Measurements from ENCODE around the gene VDAC2. TPM values are rescaled to one million over a fixed set of nuclear protein-coding genes. Genes with fewer than 3 reads are reported as not detected.

VDAC2 gene
- total and polyA plus RNA-seq, 2 experiments from 2014 or later: 242 to 311 TPM

GRCh38 chr10:75195035-75195763 lies 15.4 kb upstream of the VDAC2 start:
- Mint-ChIP-seq H3K9me3 (no peaks in the 10 kb centered on the region), H3K27me3 (ENCODE audit: insufficient read depth, low read depth, poor library complexity) (no peaks in the 10 kb centered on the region), H3K4me3 (no peak overlapping the region), H3K36me3 (ENCODE audit: low read depth) (no peaks in the 10 kb centered on the region), H3K4me1 (peaks cover 3% of the 10 kb centered on the region; the same call in 1 of the 3 replicates), H3K27ac (no peak overlapping the region)
- Histone ChIP-seq H4K20me1 (replicated peaks; ENCODE audit: insufficient read depth) (no peaks in the 10 kb centered on the region), H3K36me3 (ENCODE audit: insufficient read depth) (no peaks in the 10 kb centered on the region), H3K27ac (ENCODE audit: low read depth) (no peak overlapping the region), H2AFZ (no peak overlapping the region), H3K27me3 (ENCODE audit: insufficient read depth) (no peaks in the 10 kb centered on the region), H3K4me1 (ENCODE audit: insufficient read depth) (no peaks in the 10 kb centered on the region), H3K79me2 (replicated peaks; ENCODE audit: insufficient read depth) (no peaks in the 10 kb centered on the region), H3K4me3 (no peak overlapping the region), H3K4me2 (no peak overlapping the region), H3K9me2 (ENCODE audit: insufficient read depth) (0 out of 2 replicates have a peak, but pooled peaks cover 6% of the 10 kb centered on the region), H3F3A (replicated peaks; ENCODE audit: low read depth) (no peaks in the 10 kb centered on the region)
- DNase-seq (ENCODE audit: low spot score): no peak
- no peak for ATAC-seq
- no peak for TF ChIP-seq ZNF462 (CRISPR knock-in tag; IDR thresholded peaks at IDR 0.05)
- TF ChIP-seq CREB1 (CRISPR knock-in tag; IDR thresholded peaks at IDR 0.05; ENCODE audit: low read depth): no peak
- no peak for TF ChIP-seq ETS1 (IDR thresholded peaks at IDR 0.05)
- TF ChIP-seq EZH2 (IDR thresholded peaks at IDR 0.05; ENCODE audit: low read depth, unreplicated experiment): no peak

All from GM23338 (cell line).